DMS153 (cell line): ENCODE results near the gene ERCC5.

ENCODE experiments used
- DNase-seq: peaks from one replicate; lab custom pipeline; 2025; lab: John Stamatoyannopoulos, UW

ERCC5 gene

GRCh38 chr13:102845289-102845629, 573 bp upstream of the ERCC5 start:
- DNase-seq = no peak

- DNase-seq = peak; percentile 10
Measured at GRCh38 chr13:102846261-102847015, 606 bp downstream of the ERCC5 start.

GRCh38 chr13:102847272-102848234, 1.7 kb downstream of the ERCC5 start:
- no peak for DNase-seq

GRCh38 chr13:102848956-102849355, 3.1 kb downstream of the ERCC5 start:
- no peak for DNase-seq

- DNase-seq = no peak
Measured at GRCh38 chr13:102852556-102852955, 6.7 kb downstream of the ERCC5 start.

- DNase-seq = peak; percentile 38
Measured at GRCh38 chr13:102854675-102855074, 8.8 kb downstream of the ERCC5 start.

GRCh38 chr13:102856557-102856956, 10.7 kb downstream of the ERCC5 start:
- no peak for DNase-seq

- DNase-seq = no peak
Measured at GRCh38 chr13:102862624-102863210, 16.9 kb downstream of the ERCC5 start.

- no peak for DNase-seq
Measured at GRCh38 chr13:102863590-102863989, 17.8 kb downstream of the ERCC5 start.

GRCh38 chr13:102868366-102868936, 22.6 kb downstream of the ERCC5 start:
- no peak for DNase-seq

GRCh38 chr13:102869948-102870676, 24.3 kb downstream of the ERCC5 start:
- DNase-seq = no peak

- no peak for DNase-seq
Measured at GRCh38 chr13:102870677-102871415, 25.0 kb downstream of the ERCC5 start.

- DNase-seq = no peak
Measured at GRCh38 chr13:102872131-102872530, 26.3 kb downstream of the ERCC5 start.

GRCh38 chr13:102872531-102872930, 26.7 kb downstream of the ERCC5 start:
- no peak for DNase-seq

GRCh38 chr13:102873653-102874052, 27.8 kb downstream of the ERCC5 start:
- no peak for DNase-seq

- no peak for DNase-seq
Measured at GRCh38 chr13:102875256-102875655, 29.4 kb downstream of the ERCC5 start.

- DNase-seq = no peak
Measured at GRCh38 chr13:102877303-102877702, 31.5 kb downstream of the ERCC5 start.

- no peak for DNase-seq
Measured at GRCh38 chr13:102878481-102878880, 32.6 kb downstream of the ERCC5 start.

- DNase-seq = no peak
Measured at GRCh38 chr13:102879793-102880499, 34.1 kb downstream of the ERCC5 start.
